Suprapubic skin (tissue), 4 donors: ENCODE data around the gene FAM78A. TPM values are rescaled to one million over a fixed set of nuclear protein-coding genes. Genes with fewer than 3 reads are reported as not detected.
"Not testable (repeated sequence)": the region's sequence is repeated elsewhere in the genome, so short reads cannot be mapped to it uniquely, and the experiment has no call there.

ENCODE experiments used
- DNase-seq, 2 donors: peaks; one replicate each; pipeline ENCODE4 v3.0.0-alpha.2; 2019; ENCODE audit warnings: low spot score in 2 of 2
- H3K27ac ChIP-seq: fragments of 200-600 bp; sonication (generic); one replicate; pipeline ENCODE4 v1.5.1; 2019
- H3K27me3 ChIP-seq: fragments of 200-600 bp; sonication (generic); one replicate; pipeline ENCODE4 v1.5.1; 2019
- H3K36me3 ChIP-seq: fragments of 200-600 bp; sonication (generic); one replicate; pipeline ENCODE4 v1.5.1; 2019
- H3K4me1 ChIP-seq: fragments of 200-600 bp; sonication (generic); one replicate; pipeline ENCODE4 v1.5.1; 2019
- H3K4me3 ChIP-seq: fragments of 200-600 bp; sonication (generic); one replicate; pipeline ENCODE4 v1.5.1; 2019; ENCODE audit warnings: mild to moderate bottlenecking
- H3K9me3 ChIP-seq: fragments of 200-600 bp; sonication (generic); one replicate; pipeline ENCODE4 v1.5.1; 2019
- EP300 ChIP-seq: sonication (generic); formaldehyde crosslinking; IDR thresholded peaks from one replicate; pipeline ENCODE4 v1.6.1; 2017; ENCODE audit warnings: antibody characterized with exemption
- WGBS: methylation state at CpG from one replicate; pipeline ENCODE4 v1.1.5; 2018; 5-methylcytosine and 5-hydroxymethylcytosine counted together
- total RNA-seq, 4 donors: library from RNA; depleted of rRNA; stranded (reverse); fragments of >200 nt; gene quantifications; one replicate each; pipeline ENCODE4 v1.1.0, GENCODE V29; 2016

FAM78A gene
- total RNA-seq, 4 donors from 2014 or later: 0.81 to 2.0 (median 1.3) TPM

GRCh38 chr9:131214286-131214856 lies 61.9 kb downstream of the FAM78A start:
- no peaks in the 10 kb centered on the region for H3K4me1 ChIP-seq
- 78% methylated on average over 7 of the region's 7 CpGs for WGBS

GRCh38 chr9:131211920-131212319 lies 64.4 kb downstream of the FAM78A start:
- not testable (repeated sequence) for DNase-seq, H3K27me3 ChIP-seq, H3K4me1 ChIP-seq, H3K4me3 ChIP-seq, H3K9me3 ChIP-seq, H3K27ac ChIP-seq
- peaks cover 37% of the 10 kb centered on the region for H3K36me3 ChIP-seq
- WGBS: 94% methylated on average over 4 of the region's 4 CpGs

More at GRCh38 chr9:131214286-131214856, 61.9 kb downstream of the FAM78A start:
- H3K4me3 ChIP-seq: no peak overlapping the region
- H3K36me3 ChIP-seq: peaks cover 28% of the 10 kb centered on the region
- H3K27ac ChIP-seq: no peak overlapping the region
- TF ChIP-seq EP300: no peak
- no peaks in the 10 kb centered on the region for H3K27me3 ChIP-seq
- no peaks in the 10 kb centered on the region for H3K9me3 ChIP-seq
- DNase-seq: no peak

Other genes starting within 250 kb of the FAM78A start
- gene AIF1L, start 180.0 kb downstream of the FAM78A start, total RNA-seq: 10 to 100 TPM; 15.2 to 28.7 (median 21.0) TPM
- 100 to 1,000 TPM in 1 of 4 donors, 10 to 100 TPM in 3; 36.1 to 104 (median 69.6) TPM for gene NUP214, start 150.9 kb downstream of the FAM78A start, total RNA-seq
- gene PLPP7, start 13.2 kb upstream of the FAM78A start, total RNA-seq: 1 to 10 TPM in 1 of 4 donors, under 1 TPM in 3; 0.80 to 1.1 (median 0.92) TPM
- 100 to 1,000 TPM; 153 to 286 (median 240) TPM for gene PRRC2B, start 117.6 kb upstream of the FAM78A start, total RNA-seq
- 10 to 100 TPM; 16.6 to 62.0 (median 34.1) TPM for gene POMT1, start 226.4 kb upstream of the FAM78A start, total RNA-seq